HG02642 (cell line): ENCODE measurements around the gene FLT3LG.
"Not testable (repeated sequence)": the region's sequence is repeated elsewhere in the genome, so short reads cannot be mapped to it uniquely, and the experiment has no call there.

Experiments
- ATAC-seq: cut with Tn5 transposase; IDR thresholded peaks from one replicate; pipeline ENCODE4 v1.9.1; 2021; ENCODE audit warnings: mild to moderate bottlenecking; ENCODE audit not compliant: unreplicated experiment, poor library complexity

The FLT3LG gene

DNA sequence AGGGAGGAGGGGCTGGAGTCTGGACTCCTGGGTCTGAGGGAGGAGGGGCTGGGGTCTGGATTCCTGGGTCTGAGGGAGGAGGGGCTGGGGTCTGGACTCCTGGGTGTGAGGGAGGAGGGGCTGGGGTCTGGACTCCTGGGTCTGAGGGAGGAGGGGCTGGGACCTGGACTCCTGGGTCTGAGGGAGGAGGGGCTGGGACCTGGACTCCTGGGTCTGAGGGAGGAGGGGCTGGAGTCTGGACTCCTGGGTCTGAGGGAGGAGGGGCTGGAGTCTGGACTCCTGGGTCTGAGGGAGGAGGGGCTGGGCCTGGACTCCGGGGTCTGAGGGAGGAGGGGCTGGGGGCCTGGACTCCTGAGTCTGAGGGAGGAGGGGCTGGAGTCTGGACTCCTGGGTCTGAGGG lies 12.9 kb upstream of the FLT3LG start:
- ATAC-seq, result not testable (repeated sequence)

DNA sequence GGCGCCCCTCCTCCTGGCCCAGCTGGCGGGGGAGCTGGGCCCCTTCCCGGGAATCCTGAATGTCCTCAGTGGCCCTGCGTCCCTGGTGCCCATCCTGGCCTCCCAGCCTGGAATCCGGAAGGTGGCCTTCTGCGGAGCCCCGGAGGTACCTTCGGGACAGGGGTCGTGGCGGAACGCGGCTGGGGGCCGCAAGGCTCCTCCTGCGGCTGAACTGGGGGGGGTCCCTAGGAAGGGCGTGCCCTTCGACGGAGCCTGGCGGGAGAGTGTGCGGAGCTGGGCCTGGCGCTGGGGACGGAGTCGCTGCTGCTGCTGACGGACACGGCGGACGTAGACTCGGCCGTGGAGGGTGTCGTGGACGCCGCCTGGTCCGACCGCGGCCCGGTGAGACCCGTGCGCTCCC lies 12.4 kb upstream of the FLT3LG start:
- no peak for ATAC-seq

DNA sequence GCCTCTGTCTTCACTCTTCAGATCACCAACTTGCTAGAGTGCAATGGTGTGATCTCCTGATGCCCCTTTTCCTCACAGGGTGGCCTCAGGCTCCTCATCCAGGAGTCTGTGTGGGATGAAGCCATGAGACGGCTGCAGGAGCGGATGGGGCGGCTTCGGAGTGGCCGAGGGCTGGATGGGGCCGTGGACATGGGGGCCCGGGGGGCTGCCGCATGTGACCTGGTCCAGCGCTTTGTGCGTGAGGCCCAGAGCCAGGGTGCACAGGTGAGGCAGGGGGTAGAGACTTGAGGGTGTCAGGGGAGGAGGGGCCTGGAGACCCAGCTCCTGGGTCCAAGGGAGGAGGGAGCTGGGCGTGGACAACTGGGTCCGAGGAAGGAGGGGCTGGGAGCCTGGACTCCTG lies 11.5 kb upstream of the FLT3LG start:
- ATAC-seq, result no peak

DNA sequence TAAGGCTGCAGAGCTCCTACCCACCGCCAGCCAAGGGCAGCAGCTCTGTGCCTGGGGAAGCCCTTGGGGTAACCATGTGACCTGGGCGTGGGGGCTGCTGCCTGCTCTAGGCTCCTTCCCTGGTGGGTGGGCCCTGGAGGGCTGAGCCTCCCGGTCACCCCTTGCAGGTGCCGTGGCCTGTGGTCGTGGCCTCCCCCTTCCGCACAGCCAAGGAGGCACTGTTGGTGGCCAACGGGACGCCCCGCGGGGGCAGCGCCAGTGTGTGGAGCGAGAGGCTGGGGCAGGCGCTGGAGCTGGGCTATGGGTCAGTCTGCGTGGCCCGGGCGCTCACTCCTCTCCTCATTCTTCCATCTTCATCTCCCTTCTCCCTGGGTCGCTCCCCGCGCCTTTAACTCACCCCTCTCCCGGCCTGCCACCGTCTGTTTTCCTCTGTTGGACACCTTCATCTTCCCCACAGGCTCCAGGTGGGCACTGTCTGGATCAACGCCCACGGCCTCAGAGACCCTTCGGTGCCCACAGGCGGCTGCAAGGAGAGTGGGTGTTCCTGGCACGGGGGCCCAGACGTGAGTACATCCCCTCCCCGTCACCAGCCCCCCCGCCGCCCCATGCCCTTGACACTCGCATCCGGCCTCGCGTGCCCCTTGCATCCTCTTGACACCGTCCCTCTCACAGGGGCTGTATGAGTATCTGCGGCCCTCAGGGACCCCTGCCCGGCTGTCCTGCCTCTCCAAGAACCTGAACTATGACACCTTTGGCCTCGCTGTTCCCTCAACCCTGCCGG lies 9.9 kb upstream of the FLT3LG start:
- ATAC-seq, result no peak

GRCh38 chr19:49465371-49465770 lies 8.6 kb upstream of the FLT3LG start:
- no peak for ATAC-seq

DNA sequence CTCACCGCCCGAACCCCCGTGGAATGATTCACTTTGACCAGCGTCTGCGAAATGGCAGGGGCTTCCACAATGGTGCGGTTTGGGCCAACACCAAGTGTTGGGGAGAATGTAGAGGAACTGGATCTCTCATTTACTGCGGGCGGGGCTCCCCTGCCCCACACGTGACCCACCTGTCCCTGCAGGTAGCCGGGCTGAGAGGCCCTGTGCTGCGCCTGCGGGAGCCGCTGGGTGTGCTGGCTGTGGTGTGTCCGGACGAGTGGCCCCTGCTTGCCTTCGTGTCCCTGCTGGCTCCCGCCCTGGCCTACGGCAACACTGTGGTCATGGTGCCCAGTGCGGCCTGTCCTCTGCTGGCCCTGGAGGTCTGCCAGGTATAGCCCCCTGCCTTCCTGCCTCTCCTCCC lies 5.8 kb upstream of the FLT3LG start:
- ATAC-seq, result no peak

DNA sequence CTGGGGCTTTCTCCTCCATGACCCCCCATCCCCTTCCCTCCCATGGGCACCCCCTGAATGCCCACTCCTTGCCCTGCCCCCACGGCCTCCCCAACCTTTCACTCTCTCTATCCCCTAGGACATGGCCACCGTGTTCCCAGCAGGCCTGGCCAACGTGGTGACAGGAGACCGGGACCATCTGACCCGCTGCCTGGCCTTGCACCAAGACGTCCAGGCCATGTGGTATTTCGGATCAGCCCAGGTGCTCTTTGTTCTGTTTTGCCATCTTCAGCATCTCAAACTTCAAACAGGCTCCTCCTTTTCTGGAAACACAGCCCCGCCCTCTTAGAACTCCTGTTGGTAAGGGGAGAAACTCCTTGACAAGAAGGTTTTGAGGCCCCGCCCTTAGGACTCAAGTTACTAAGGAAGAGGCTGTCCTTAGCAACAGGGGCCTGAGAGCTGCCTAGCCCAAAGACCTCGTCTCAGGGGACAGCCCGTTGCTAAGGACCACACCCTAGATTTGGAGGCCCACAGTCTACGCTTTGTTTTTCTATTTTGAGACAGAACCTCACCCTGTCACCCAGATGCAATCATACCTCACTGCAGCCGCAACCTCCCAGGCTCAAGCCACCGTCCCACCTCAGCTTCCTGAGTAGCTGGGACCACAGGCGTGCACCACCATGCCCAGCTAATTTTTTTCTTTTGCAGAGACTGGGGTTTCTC lies 5.1 kb upstream of the FLT3LG start:
- peak; percentile 40 for ATAC-seq

DNA sequence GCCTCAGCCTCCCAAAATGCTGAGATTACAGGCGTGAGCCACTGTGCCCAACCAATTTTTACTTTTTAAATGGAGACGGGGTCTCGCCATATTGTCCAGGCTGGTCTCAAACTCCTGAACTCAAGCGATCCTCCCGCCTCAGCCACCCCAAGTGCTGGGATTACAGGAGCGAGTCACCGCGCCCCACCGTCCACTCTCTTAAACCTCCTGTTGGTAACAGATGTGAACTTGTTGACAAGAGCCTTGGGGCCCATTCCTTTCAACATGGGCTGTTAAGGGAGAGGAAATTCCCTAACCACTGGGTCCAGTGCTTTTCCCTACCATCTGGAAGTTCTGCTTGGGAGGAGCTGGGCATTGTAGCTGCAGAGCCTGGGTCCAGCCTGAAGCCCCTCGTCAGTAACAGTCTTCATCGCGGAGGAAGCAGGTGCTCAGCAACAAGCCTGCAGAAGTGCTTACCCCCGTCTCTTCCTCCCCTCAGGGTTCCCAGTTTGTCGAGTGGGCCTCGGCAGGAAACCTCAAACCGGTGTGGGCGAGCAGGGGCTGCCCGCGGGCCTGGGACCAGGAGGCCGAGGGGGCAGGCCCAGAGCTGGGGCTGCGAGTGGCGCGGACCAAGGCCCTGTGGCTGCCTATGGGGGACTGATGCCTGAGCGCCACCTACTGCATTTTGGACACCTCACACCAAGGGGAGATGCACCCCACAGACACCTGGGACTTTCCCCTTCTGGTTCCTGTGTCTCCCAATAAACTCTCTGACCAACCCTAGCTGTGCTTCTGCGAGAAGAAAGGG lies 4.0 kb upstream of the FLT3LG start:
- peak; percentile 57 for ATAC-seq

DNA sequence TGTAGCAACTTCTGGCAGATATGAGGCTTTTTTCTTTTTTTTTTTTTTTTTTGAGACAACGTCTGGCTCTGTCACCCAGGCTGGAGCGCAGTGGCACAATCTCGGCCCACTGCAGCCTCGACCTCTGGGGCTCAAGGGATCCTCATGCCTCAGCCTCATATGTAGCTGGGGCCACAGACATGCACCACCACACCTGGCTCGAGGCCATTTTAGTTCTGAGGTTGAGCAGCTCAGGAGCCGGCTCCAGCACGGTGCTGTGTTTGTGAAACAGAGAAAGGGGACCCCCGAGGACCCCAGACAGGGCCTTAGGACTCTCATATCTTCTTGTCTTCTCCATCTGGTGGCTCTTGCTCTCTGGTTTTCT lies 3.4 kb upstream of the FLT3LG start:
- no peak for ATAC-seq

GRCh38 chr19:49472936-49473335 lies 1.1 kb upstream of the FLT3LG start:
- no peak for ATAC-seq

GRCh38 chr19:49473501-49473867 lies 531 bp upstream of the FLT3LG start:
- not testable (repeated sequence) for ATAC-seq

GRCh38 chr19:49474542-49474924 lies 518 bp downstream of the FLT3LG start:
- no peak for ATAC-seq

DNA sequence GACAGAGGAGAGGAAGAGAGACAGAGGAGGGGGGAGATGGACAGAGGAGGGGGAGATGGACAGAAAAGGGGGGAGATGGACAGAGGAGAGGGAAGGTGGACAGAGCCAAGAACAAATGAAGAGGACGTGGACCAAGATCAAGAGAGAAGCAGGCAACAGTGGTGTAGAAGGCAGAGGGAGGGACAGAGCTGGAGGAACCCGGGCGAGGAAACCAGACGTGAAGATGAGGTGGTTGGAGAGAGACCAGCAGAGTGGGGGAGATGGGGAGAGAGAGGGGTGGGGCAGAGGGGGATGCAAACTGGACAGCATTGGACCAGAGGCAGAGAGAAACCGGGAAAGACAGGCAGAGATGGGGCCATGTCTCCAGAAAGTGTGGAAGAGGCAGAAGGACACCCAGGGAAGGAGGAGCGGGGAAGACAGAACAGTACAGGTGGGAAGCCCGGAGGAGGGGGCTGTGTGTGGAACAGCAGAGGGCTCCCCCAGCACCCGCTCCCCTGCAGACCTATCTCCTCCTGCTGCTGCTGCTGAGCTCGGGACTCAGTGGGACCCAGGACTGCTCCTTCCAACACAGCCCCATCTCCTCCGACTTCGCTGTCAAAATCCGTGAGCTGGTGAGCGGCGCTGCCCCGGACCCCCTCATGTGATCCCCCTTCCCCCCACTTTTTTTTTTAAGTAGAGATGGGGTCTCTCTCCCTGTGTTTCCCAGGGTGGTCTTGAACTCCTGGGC lies 1.3 kb downstream of the FLT3LG start:
- ATAC-seq, result no peak

DNA sequence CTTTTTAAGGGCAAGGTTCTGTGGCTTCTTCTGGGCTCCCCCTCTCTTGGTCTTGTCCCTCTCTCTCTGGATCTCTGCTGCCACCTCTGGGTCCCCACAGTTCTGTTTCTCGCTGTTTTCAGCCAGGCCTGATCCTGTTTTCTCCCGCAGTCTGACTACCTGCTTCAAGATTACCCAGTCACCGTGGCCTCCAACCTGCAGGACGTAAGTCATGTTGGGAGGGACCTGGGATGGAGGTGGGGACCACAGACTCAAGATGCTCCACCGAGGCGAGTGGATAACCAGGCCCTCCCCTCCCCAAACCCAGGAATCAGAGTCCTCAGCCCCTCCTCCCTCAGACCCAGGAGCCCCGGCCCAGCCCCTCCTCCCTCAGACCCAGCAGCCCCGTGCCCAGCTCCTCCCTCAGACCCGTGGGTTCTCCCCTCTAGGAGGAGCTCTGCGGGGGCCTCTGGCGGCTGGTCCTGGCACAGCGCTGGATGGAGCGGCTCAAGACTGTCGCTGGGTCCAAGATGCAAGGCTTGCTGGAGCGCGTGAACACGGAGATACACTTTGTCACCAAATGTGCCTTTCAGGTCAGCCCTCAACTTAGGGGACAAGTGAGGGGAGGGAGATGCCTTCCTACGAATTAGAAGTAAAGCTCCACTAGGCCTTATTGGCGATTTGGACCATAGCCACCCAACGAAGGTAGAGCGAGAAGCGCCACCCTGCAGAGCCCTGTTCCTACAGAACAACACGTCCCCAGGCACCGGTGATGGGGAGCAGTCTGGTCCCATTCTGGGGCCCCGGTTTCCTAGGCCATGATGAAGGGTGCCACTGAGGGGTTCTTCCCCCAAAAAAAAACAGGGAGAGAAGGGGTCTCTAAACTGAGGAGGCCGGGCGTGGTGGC lies 2.2 kb downstream of the FLT3LG start:
- ATAC-seq, result no peak

- no peak for ATAC-seq
These were observed 6.1 kb downstream of the FLT3LG start for GRCh38 chr19:49479975-49480628.

DNA sequence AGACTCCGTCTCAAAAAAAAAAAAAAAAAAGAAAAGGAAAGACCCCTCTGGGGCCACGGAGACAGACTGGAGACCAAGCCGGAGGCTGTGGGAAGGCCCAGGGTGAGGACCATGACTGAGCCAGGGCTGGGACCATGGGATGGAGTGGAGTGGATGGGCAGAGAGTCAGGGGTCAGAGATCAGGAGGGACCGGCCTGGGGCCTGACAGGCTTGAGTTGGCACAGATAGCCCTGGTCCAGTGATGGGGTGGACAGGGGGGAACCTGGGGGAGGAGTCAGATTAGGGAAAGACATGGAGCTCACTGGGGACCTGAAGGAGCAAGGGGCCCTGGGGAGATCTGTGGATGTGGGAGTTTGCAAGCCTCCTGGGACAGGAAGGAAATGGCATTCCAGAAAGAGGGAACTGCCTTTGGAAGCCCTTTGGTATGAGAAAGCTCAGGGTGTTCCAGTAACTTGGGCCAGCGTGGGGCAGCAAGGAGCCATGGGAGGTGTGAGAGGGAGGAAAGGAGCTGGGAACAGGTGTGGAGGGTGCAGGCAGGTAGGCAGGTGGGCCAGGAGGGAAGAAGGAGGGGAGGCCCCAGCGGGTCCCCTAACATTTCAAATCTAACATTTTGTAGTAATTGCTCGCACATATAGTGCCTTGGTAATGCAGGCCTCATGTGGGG lies 7.1 kb downstream of the FLT3LG start:
- ATAC-seq, result no peak

- ATAC-seq, result no peak
These were observed 12.2 kb downstream of the FLT3LG start for GRCh38 chr19:49486232-49486631.

GRCh38 chr19:49486710-49487276 lies 12.8 kb downstream of the FLT3LG start:
- ATAC-seq, result no peak
